Neuronal stem cell (in vitro differentiated cells): ENCODE data around the gene PCDHGA11.
"Not testable (repeated sequence)": the region's sequence is repeated elsewhere in the genome, so short reads cannot be mapped to it uniquely, and the experiment has no call there.

Experiments used
- DNase-seq: peaks from one replicate; pipeline ENCODE4 v3.0.0-alpha.2; 2013; ENCODE audit warnings: low spot score
- H2AFZ ChIP-seq: one replicate; pipeline ENCODE4 v1.6.1; 2013; ENCODE audit warnings: mild to moderate bottlenecking, low read length, inconsistent platforms
- H2AK5ac ChIP-seq: 2 replicates; pipeline ENCODE4 v1.6.1; 2013; ENCODE audit warnings: low read depth, mild to moderate bottlenecking, inconsistent platforms, low read length, moderate library complexity, mixed read lengths
- H2BK120ac ChIP-seq: 2 replicates; pipeline ENCODE4 v1.6.1; 2013; ENCODE audit warnings: low read depth, mild to moderate bottlenecking, inconsistent platforms, low read length, moderate library complexity, mixed read lengths
- H2BK12ac ChIP-seq: one replicate; pipeline ENCODE4 v1.6.1; 2013; ENCODE audit warnings: low read length, inconsistent platforms
- H2BK15ac ChIP-seq: 2 replicates; pipeline ENCODE4 v1.6.1; 2013; ENCODE audit warnings: mild to moderate bottlenecking, low read length, inconsistent platforms, mixed read lengths
- H2BK5ac ChIP-seq: one replicate; pipeline ENCODE4 v1.6.1; 2013; ENCODE audit warnings: inconsistent platforms, mild to moderate bottlenecking, low read length, moderate library complexity
- H3K14ac ChIP-seq: one replicate; pipeline ENCODE4 v1.6.1; 2013; ENCODE audit warnings: low read length, inconsistent platforms
- H3K18ac ChIP-seq: 2 replicates; pipeline ENCODE4 v1.6.1; 2013; ENCODE audit warnings: low read length, inconsistent platforms
- H3K23ac ChIP-seq: 2 replicates; pipeline ENCODE4 v1.6.1; 2013; ENCODE audit warnings: low read depth, mild to moderate bottlenecking, mixed read lengths, low read length, inconsistent platforms; ENCODE audit not compliant: poor library complexity
- H3K27ac ChIP-seq: replicated peaks from 3 replicates; pipeline ENCODE4 v1.5.1; 2013; ENCODE audit warnings: low read length, inconsistent platforms
- H3K27me3 ChIP-seq, 3 experiments: 2 replicates each; pipeline ENCODE4 v1.6.1; 2013; ENCODE audit warnings: low read length in 3 of 3, mild to moderate bottlenecking in 2 of 3, inconsistent platforms in 1 of 3, low read depth in 1 of 3, mixed read lengths in 1 of 3, moderate library complexity in 1 of 3; ENCODE audit not compliant: control insufficient read depth in 3 of 3, insufficient read depth in 3 of 3
- H3K36me3 ChIP-seq, 2 donors: replicated peaks in 1 of 2; 2 replicates each; pipeline ENCODE4 v1.6.1; 2013; ENCODE audit warnings: low read length in 2 of 2; ENCODE audit not compliant: control insufficient read depth in 2 of 2, insufficient read depth in 2 of 2
- H3K4ac ChIP-seq: 2 replicates; pipeline ENCODE4 v1.6.1; 2013; ENCODE audit warnings: inconsistent platforms, mild to moderate bottlenecking, low read length, moderate library complexity
- H3K4me1 ChIP-seq, 2 donors: 1 replicate in 1 of 2; 2 replicates in 1 of 2; pipeline ENCODE4 v1.6.1; 2013; ENCODE audit warnings: low read length in 2 of 2, low read depth in 1 of 2; ENCODE audit not compliant: control insufficient read depth in 2 of 2, insufficient read depth in 1 of 2
- H3K4me2 ChIP-seq: one replicate; pipeline ENCODE4 v1.6.1; 2013; ENCODE audit warnings: mild to moderate bottlenecking, low read length, inconsistent platforms; ENCODE audit not compliant: insufficient read depth, poor library complexity, severe bottlenecking
- H3K4me3 ChIP-seq, 2 donors: 2 replicates each; pipeline ENCODE4 v1.5.1; 2013; ENCODE audit warnings: low read length in 2 of 2, mild to moderate bottlenecking in 2 of 2, inconsistent platforms in 1 of 2, moderate library complexity in 1 of 2
- H3K79me1 ChIP-seq: one replicate; pipeline ENCODE4 v1.6.1; 2013; ENCODE audit warnings: low read depth, mild to moderate bottlenecking, inconsistent platforms, low read length, moderate library complexity
- H3K9ac ChIP-seq: one replicate; pipeline ENCODE4 v1.6.1; 2013; ENCODE audit warnings: mild to moderate bottlenecking, low read depth, low read length, inconsistent platforms; ENCODE audit not compliant: poor library complexity
- H3K9me3 ChIP-seq, 2 donors: replicated peaks in 1 of 2; 2 replicates each; pipeline versions ENCODE3 to v1.6.1; 2013; ENCODE audit warnings: low read length in 2 of 2, mild to moderate bottlenecking in 2 of 2, inconsistent platforms in 1 of 2, low read depth in 1 of 2, mixed read lengths in 1 of 2, moderate library complexity in 1 of 2; ENCODE audit not compliant: control insufficient read depth in 2 of 2, insufficient read depth in 1 of 2
- H4K8ac ChIP-seq: one replicate; pipeline ENCODE4 v1.6.1; 2013; ENCODE audit warnings: low read depth, mild to moderate bottlenecking, inconsistent platforms, low read length, moderate library complexity
- H4K91ac ChIP-seq: one replicate; pipeline ENCODE4 v1.6.1; 2013; ENCODE audit warnings: low read length, low read depth, mild to moderate bottlenecking, inconsistent platforms; ENCODE audit not compliant: poor library complexity
- WGBS, 2 donors: extraction: QIAGEN DNeasy Blood & Tissue Kit; methylation state at CpG; one replicate each; pipeline ENCODE4 v1.1.7; 2013; ENCODE audit warnings: missing lambda C conversion rate in 2 of 2, mixed read lengths in 1 of 2; ENCODE audit not compliant: insufficient read length in 2 of 2, insufficient replicate concordance in 1 of 2; ENCODE audit errors: extremely low coverage in 2 of 2; 5-methylcytosine and 5-hydroxymethylcytosine counted together

Gene PCDHGA11

DNA sequence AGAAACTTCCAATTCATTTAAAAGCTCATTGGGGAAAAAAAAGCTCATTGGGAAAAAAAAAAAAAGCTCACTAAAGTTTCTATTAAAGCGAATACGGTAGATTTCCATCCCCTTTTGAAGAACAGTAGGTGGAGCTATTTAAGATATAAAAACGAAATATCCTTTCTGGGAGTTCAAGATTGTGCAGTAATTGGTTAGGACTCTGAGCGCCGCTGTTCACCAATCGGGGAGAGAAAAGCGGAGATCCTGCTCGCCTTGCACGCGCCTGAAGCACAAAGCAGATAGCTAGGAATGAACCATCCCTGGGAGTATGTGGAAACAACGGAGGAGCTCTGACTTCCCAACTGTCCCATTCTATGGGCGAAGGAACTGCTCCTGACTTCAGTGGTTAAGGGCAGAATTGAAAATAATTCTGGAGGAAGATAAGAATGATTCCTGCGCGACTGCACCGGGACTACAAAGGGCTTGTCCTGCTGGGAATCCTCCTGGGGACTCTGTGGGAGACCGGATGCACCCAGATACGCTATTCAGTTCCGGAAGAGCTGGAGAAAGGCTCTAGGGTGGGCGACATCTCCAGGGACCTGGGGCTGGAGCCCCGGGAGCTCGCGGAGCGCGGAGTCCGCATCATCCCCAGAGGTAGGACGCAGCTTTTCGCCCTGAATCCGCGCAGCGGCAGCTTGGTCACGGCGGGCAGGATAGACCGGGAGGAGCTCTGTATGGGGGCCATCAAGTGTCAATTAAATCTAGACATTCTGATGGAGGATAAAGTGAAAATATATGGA, 9.7 kb downstream of the PCDHGA11 start, which contains the start of gene PCDHGA12:
TSS of gene PCDHGA12 (plus strand) at position 176 of the 782 bp plus-strand sequence. CDS start at position 429, 253 bp downstream.
- Histone ChIP-seq H3K36me3 (peaks cover 29 to 50% of the 10 kb centered on the region in 2 donors), H2BK120ac (no peak within 1 kb of the TSS), H2BK12ac (no peak within 1 kb of the TSS), H3K9ac (no peak within 1 kb of the TSS), H3K4me3 (peak within 1 kb of the TSS in 1 of 2 donors; percentile 11), H3K9me3 (peaks cover 53 to 74% of the 10 kb centered on the region in 2 donors), H3K4me2 (no peak within 1 kb of the TSS), H3K79me1 (peaks cover 12% of the 10 kb centered on the region), H3K4ac (no peak within 1 kb of the TSS), H3K27ac (no peak within 1 kb of the TSS), H3K27me3 (no peaks in the 10 kb centered on the region), H2AK5ac (no peak within 1 kb of the TSS), H4K91ac (no peak within 1 kb of the TSS), H2AFZ (no peak within 1 kb of the TSS), H3K14ac (no peak within 1 kb of the TSS), H2BK15ac (no peak within 1 kb of the TSS), H3K23ac (peak within 1 kb of the TSS; percentile 55), H3K4me1 (no peaks in the 10 kb centered on the region), H3K18ac (no peak within 1 kb of the TSS), H2BK5ac (no peak within 1 kb of the TSS), H4K8ac (no peak within 1 kb of the TSS)
- DNase-seq: no peak
- WGBS, 2 donors: no CpG with 5 or more reads among the region's 33 CpGs

DNA sequence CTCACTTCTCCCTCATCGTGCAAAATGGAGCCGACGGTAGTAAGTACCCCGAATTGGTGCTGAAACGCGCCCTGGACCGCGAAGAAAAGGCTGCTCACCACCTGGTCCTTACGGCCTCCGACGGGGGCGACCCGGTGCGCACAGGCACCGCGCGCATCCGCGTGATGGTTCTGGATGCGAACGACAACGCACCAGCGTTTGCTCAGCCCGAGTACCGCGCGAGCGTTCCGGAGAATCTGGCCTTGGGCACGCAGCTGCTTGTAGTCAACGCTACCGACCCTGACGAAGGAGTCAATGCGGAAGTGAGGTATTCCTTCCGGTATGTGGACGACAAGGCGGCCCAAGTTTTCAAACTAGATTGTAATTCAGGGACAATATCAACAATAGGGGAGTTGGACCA, 10.4 kb downstream of the PCDHGA11 start:
- DNase-seq: no peak
- Histone ChIP-seq H3K9ac (no peak overlapping the region), H4K91ac (no peak overlapping the region), H4K8ac (no peak overlapping the region), H3K23ac (peak overlapping the region; percentile 55), H3K4me2 (no peak overlapping the region), H3K27ac (no peak overlapping the region), H3K79me1 (peaks cover 12% of the 10 kb centered on the region), H3K18ac (no peak overlapping the region), H3K36me3 (peaks cover 27 to 42% of the 10 kb centered on the region in 2 donors), H3K27me3 (no peaks in the 10 kb centered on the region), H2BK5ac (no peak overlapping the region), H3K9me3 (peaks cover 48 to 70% of the 10 kb centered on the region in 2 donors), H3K4ac (no peak overlapping the region), H2AFZ (no peak overlapping the region), H2BK120ac (no peak overlapping the region), H3K14ac (no peak overlapping the region), H3K4me1 (no peaks in the 10 kb centered on the region), H2AK5ac (no peak overlapping the region), H3K4me3 (peak overlapping the region in 1 of 2 donors; percentile 11), H2BK15ac (no peak overlapping the region), H2BK12ac (no peak overlapping the region)
- WGBS, 2 donors: no CpG with 5 or more reads among the region's 37 CpGs

DNA sequence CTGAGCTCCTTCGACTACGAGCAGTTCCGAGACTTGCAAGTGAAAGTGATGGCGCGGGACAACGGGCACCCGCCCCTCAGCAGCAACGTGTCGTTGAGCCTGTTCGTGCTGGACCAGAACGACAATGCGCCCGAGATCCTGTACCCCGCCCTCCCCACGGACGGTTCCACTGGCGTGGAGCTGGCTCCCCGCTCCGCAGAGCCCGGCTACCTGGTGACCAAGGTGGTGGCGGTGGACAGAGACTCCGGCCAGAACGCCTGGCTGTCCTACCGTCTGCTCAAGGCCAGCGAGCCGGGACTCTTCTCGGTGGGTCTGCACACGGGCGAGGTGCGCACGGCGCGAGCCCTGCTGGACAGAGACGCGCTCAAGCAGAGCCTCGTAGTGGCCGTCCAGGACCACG, 11.5 kb downstream of the PCDHGA11 start:
- not testable (repeated sequence) for H3K27ac ChIP-seq, H3K27me3 ChIP-seq, H3K4ac ChIP-seq, H2BK120ac ChIP-seq, H3K18ac ChIP-seq, H4K8ac ChIP-seq, H4K91ac ChIP-seq, H2BK15ac ChIP-seq, H2AK5ac ChIP-seq, H3K14ac ChIP-seq, H3K4me2 ChIP-seq, H3K4me1 ChIP-seq, H2BK12ac ChIP-seq, H2AFZ ChIP-seq, H2BK5ac ChIP-seq, H3K9ac ChIP-seq, H3K4me3 ChIP-seq, DNase-seq, H3K23ac ChIP-seq
- Histone ChIP-seq H3K9me3 (peaks cover 37 to 67% of the 10 kb centered on the region in 2 donors), H3K79me1 (peaks cover 12% of the 10 kb centered on the region), H3K36me3 (peaks cover 21 to 36% of the 10 kb centered on the region in 2 donors)
- WGBS, 2 donors: no CpG with 5 or more reads among the region's 38 CpGs

- H3K4me1 ChIP-seq, H2BK12ac ChIP-seq, H3K14ac ChIP-seq, H2BK120ac ChIP-seq, H2AFZ ChIP-seq, DNase-seq, H4K91ac ChIP-seq, H3K9ac ChIP-seq, H3K4me3 ChIP-seq, H3K4ac ChIP-seq, H3K18ac ChIP-seq, H2BK5ac ChIP-seq, H3K27me3 ChIP-seq, H3K23ac ChIP-seq, H2BK15ac ChIP-seq, H4K8ac ChIP-seq, H3K4me2 ChIP-seq, H3K27ac ChIP-seq, H2AK5ac ChIP-seq: not testable (repeated sequence)
- WGBS, 2 donors: no CpG with 5 or more reads among the region's 29 CpGs
- Histone ChIP-seq H3K36me3 (peaks cover 17 to 31% of the 10 kb centered on the region in 2 donors), H3K79me1 (peaks cover 10% of the 10 kb centered on the region), H3K9me3 (peaks cover 33 to 63% of the 10 kb centered on the region in 2 donors)
These were observed 11.9 kb downstream of the PCDHGA11 start for GRCh38 chr5:141432726-141433125.
